OCI-LY1 (cell line): ENCODE results near the gene CDYL2.

ENCODE experiments used
- H2AFZ ChIP-seq: fragments of 200-600 bp; sonication (generic), shearing (Covaris generic); 2 replicates; pipeline ENCODE4 v1.6.0; 2014; ENCODE audit warnings: antibody characterized with exemption, mild to moderate bottlenecking, low read length
- H3F3A ChIP-seq: fragments of 200-600 bp; sonication (generic), shearing (Covaris generic); 2 replicates; pipeline ENCODE4 v1.6.0; 2014; ENCODE audit warnings: mild to moderate bottlenecking, antibody characterized with exemption, low read length, moderate library complexity; ENCODE audit not compliant: insufficient read depth
- H3K27ac ChIP-seq: fragments of 200-600 bp; sonication (generic); 2 replicates; pipeline ENCODE4 v1.5.1; 2014; ENCODE audit warnings: low read length, mixed run types, mild to moderate bottlenecking, low read depth; ENCODE audit not compliant: poor library complexity, severe bottlenecking
- H3K27me3 ChIP-seq: fragments of 200-600 bp; sonication (generic); 2 replicates; pipeline ENCODE4 v1.6.0; 2014; ENCODE audit warnings: antibody characterized with exemption, mild to moderate bottlenecking, low read length, moderate library complexity; ENCODE audit not compliant: insufficient read depth
- H3K36me3 ChIP-seq: fragments of 200-600 bp; sonication (generic); 2 replicates; pipeline ENCODE4 v1.6.1; 2014; ENCODE audit warnings: mild to moderate bottlenecking, antibody characterized with exemption, low read length, moderate library complexity, mixed read lengths; ENCODE audit not compliant: insufficient read depth
- H3K4me1 ChIP-seq: fragments of 200-600 bp; sonication (generic); 2 replicates; pipeline ENCODE4 v1.5.1; 2014; ENCODE audit warnings: mild to moderate bottlenecking, low read length, moderate library complexity; ENCODE audit not compliant: insufficient read depth, severe bottlenecking
- H3K4me2 ChIP-seq: fragments of 200-600 bp; sonication (generic), shearing (Covaris generic); 2 replicates; pipeline ENCODE4 v1.6.1; 2014; ENCODE audit warnings: low read length
- H3K4me3 ChIP-seq: fragments of 200-600 bp; sonication (generic); 2 replicates; pipeline ENCODE4 v1.5.1; 2014; ENCODE audit warnings: low read length, low read depth, mild to moderate bottlenecking, mixed read lengths; ENCODE audit not compliant: poor library complexity, severe bottlenecking
- H3K79me2 ChIP-seq: fragments of 200-600 bp; shearing (Covaris generic); 2 replicates; pipeline ENCODE4 v1.6.1; 2016; ENCODE audit warnings: mixed run types, low read length, mixed read lengths; ENCODE audit not compliant: insufficient read depth
- H3K9ac ChIP-seq: fragments of 200-600 bp; sonication (generic), shearing (Covaris generic); 2 replicates; pipeline ENCODE4 v1.6.1; 2014; ENCODE audit warnings: mild to moderate bottlenecking, low read length, mixed read lengths
- H3K9me2 ChIP-seq: fragments of 200-600 bp; sonication (generic), shearing (Covaris generic); 2 replicates; pipeline ENCODE4 v1.6.1; 2014; ENCODE audit warnings: low read depth, mild to moderate bottlenecking, low read length, mixed read lengths
- H3K9me3 ChIP-seq: fragments of 200-600 bp; shearing (Covaris generic); 2 replicates; pipeline ENCODE4 v1.6.1; 2014; ENCODE audit warnings: low read length, mixed read lengths
- H4K20me1 ChIP-seq: fragments of 200-600 bp; sonication (generic), shearing (Covaris generic); 2 replicates; pipeline ENCODE4 v1.6.0; 2016; ENCODE audit warnings: mild to moderate bottlenecking, low read length; ENCODE audit not compliant: insufficient read depth
- EZH2 ChIP-seq: fragments of 200-600 bp; sonication (generic), shearing (Covaris generic); IDR thresholded peaks from 2 replicates; pipeline ENCODE4 v1.8.0; 2017; ENCODE audit warnings: borderline replicate concordance, mixed run types, mild to moderate bottlenecking, antibody characterized with exemption, low read length, moderate library complexity, mixed read lengths
- TF ChIP-seq, protein P1 (sequence below): fragments of 200-600 bp; sonication (generic), shearing (Covaris generic); IDR thresholded peaks from 2 replicates; pipeline ENCODE4 v1.5.1; 2017; ENCODE audit warnings: mild to moderate bottlenecking, antibody characterized with exemption, low read length, moderate library complexity, mixed read lengths

CDYL2 gene, protein sequence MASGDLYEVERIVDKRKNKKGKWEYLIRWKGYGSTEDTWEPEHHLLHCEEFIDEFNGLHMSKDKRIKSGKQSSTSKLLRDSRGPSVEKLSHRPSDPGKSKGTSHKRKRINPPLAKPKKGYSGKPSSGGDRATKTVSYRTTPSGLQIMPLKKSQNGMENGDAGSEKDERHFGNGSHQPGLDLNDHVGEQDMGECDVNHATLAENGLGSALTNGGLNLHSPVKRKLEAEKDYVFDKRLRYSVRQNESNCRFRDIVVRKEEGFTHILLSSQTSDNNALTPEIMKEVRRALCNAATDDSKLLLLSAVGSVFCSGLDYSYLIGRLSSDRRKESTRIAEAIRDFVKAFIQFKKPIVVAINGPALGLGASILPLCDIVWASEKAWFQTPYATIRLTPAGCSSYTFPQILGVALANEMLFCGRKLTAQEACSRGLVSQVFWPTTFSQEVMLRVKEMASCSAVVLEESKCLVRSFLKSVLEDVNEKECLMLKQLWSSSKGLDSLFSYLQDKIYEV

DNA sequence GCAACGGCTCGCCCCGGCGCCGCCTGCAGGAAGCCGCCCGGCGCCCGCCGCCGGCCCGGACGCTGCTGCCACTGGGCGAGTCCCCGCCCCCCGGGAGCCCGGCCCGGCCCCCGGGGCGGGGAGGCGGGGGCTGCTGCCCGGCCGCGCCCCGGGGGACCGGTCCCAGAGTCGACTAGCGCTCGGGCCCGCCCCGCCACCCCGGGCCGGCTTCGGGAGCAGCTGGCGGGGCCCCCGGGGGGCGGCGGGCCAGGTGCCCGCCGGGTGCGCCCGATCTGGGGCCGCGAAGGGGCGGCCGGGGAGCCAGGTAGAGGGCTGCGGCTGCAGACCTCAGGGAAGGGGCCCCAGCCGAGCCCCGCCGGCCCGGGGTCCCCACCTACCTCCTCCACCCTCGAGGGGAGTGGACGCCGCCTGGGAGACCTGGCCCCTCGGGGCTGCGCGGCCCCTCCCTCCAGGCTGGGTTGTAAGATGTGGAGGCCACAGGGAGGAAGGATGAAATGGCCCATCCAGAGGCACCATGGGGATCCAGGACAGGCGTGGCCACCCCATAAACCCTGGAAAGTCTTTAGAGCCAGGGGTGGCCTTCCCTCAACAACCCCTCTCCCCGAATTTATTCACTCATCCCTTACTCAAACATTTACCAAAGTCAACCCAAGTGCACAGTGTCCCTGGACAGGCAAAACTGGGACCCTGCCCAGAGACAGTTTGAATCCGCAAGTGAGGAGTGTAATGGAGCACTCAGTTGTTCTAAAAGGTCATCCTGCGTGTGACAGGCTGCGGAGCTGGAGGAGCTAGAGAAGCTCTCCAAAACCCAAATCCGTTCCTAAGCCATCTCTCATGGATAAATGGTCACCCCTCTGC, at the start of gene CDYL2:
CDYL2 (minus strand) TSS at position 73 of the 858 bp plus-strand sequence. CDS start 425 bp downstream, outside the sequence.
- no peak for TF ChIP-seq EZH2
- TF ChIP-seq, protein P1, sequence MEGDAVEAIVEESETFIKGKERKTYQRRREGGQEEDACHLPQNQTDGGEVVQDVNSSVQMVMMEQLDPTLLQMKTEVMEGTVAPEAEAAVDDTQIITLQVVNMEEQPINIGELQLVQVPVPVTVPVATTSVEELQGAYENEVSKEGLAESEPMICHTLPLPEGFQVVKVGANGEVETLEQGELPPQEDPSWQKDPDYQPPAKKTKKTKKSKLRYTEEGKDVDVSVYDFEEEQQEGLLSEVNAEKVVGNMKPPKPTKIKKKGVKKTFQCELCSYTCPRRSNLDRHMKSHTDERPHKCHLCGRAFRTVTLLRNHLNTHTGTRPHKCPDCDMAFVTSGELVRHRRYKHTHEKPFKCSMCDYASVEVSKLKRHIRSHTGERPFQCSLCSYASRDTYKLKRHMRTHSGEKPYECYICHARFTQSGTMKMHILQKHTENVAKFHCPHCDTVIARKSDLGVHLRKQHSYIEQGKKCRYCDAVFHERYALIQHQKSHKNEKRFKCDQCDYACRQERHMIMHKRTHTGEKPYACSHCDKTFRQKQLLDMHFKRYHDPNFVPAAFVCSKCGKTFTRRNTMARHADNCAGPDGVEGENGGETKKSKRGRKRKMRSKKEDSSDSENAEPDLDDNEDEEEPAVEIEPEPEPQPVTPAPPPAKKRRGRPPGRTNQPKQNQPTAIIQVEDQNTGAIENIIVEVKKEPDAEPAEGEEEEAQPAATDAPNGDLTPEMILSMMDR = no peak
- Histone ChIP-seq H3K9me3 (no peaks in the 10 kb centered on the region), H3K27me3 (no peaks in the 10 kb centered on the region; the same call in 1 of the 2 replicates), H3F3A (no peaks in the 10 kb centered on the region), H3K36me3 (no peaks in the 10 kb centered on the region), H2AFZ (no peak within 1 kb of the TSS), H3K27ac (no peak within 1 kb of the TSS), H3K9ac (peak within 1 kb of the TSS; percentile 51; the same call in 1 of the 2 replicates), H3K4me3 (peak within 1 kb of the TSS; percentile 72), H3K79me2 (no peaks in the 10 kb centered on the region), H3K4me2 (peak within 1 kb of the TSS; percentile 70), H3K9me2 (no peaks in the 10 kb centered on the region), H3K4me1 (peaks cover 3% of the 10 kb centered on the region), H4K20me1 (no peaks in the 10 kb centered on the region)

DNA sequence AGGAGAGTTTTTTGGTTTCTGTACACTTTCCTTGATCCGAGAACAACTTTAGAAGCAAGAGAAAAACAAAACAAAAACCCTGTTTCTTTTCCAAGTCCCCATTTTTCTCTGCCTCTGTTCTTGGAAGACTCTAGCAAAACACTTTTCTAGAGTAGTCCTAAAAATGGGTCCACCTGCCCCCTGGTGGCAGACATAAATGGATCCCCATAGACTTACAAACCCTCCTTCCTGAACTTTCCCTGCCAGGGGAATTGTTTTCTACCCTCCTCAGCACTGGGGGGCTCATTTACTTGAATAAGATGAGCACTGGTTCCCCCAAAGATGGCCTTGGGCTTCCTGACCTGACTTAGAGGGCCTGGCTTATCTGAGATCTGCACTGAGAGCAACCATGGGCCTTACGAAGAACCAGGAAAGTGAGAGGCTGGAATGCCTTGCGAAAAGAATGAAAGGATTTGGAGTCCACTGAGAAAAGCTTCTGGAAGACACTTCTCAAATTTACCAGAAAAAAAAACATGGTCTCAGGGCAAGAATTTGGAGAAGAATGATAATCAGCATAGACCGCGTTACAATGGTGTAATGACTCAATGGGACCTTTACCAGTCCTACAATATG, 48.0 kb upstream of the CDYL2 start:
- H3K9me2 ChIP-seq = no peaks in the 10 kb centered on the region
- no peaks in the 10 kb centered on the region for H3F3A ChIP-seq
- H3K4me1 ChIP-seq = no peaks in the 10 kb centered on the region
- no peak overlapping the region for H3K27ac ChIP-seq
- H3K79me2 ChIP-seq = no peaks in the 10 kb centered on the region
- no peak overlapping the region for H2AFZ ChIP-seq
- no peak overlapping the region for H3K4me2 ChIP-seq
- no peaks in the 10 kb centered on the region for H3K27me3 ChIP-seq
- H4K20me1 ChIP-seq = no peaks in the 10 kb centered on the region
- H3K9me3 ChIP-seq = no peaks in the 10 kb centered on the region
- no peak overlapping the region for H3K9ac ChIP-seq
- H3K4me3 ChIP-seq = no peak overlapping the region
- H3K36me3 ChIP-seq = no peaks in the 10 kb centered on the region
- no peak for TF ChIP-seq EZH2
- TF ChIP-seq, protein P1 = peak; percentile 62

DNA sequence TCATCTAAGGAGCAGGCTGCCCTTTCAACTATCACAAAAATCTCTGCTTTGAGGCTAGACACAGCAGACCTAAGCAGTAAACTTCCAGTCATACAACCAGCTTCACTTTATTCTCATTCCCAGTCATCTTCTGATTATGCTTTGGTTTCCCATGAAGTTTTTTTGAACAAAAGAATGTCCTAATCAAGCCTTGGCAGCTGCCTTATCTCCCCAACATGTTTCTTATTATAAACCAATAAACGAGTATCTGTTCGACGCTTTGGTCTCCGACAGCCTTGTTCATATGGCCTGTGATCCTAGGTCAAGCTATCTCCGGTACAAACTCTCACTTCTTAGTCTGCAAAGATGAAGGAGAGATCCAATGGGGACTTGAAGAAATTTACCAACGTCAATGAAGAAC, 47.4 kb upstream of the CDYL2 start:
- Histone ChIP-seq H2AFZ (no peak overlapping the region), H3K4me1 (no peaks in the 10 kb centered on the region), H3K36me3 (no peaks in the 10 kb centered on the region), H3K27me3 (no peaks in the 10 kb centered on the region), H3K9ac (no peak overlapping the region), H4K20me1 (no peaks in the 10 kb centered on the region), H3K9me3 (no peaks in the 10 kb centered on the region), H3K9me2 (no peaks in the 10 kb centered on the region), H3K4me2 (no peak overlapping the region), H3K27ac (no peak overlapping the region), H3F3A (no peaks in the 10 kb centered on the region), H3K79me2 (no peaks in the 10 kb centered on the region), H3K4me3 (no peak overlapping the region)
- TF ChIP-seq EZH2 = no peak
- TF ChIP-seq, protein P1 = no peak
